Pancreas (tissue), 10 donors: ENCODE data around the gene EDRF1. TPM values are rescaled to one million over a fixed set of nuclear protein-coding genes. Genes with fewer than 3 reads are reported as not detected.
A peak's percentile ranks its signal among the peaks of the same experiment; 100 is the strongest.

Source experiments
- ATAC-seq, 4 donors: fragments of 200-7000 bp; cut with Tn5 transposase; one replicate each; pipeline versions ENCODE4 v1.8.0 to v1.9.1; 2020; ENCODE audit warnings: mild to moderate bottlenecking in 4 of 4, moderate library complexity in 4 of 4
- DNase-seq, 6 donors: peaks; one replicate each; pipeline ENCODE4 v3.0.0-alpha.2; 2020
- FAIRE-seq: peaks from 2 replicates; lab custom pipeline; 2012; peaks lifted over from hg19 to GRCh38; lab: Jason Lieb, UNC
- H3K27ac ChIP-seq, 4 donors: fragments of 200-600 bp; sonication (generic); 1 replicate in 3 of 4; 2 replicates in 1 of 4; pipeline versions ENCODE4 v1.5.0 to v1.8.0; 2020
- H3K27me3 ChIP-seq, 4 donors: fragments of 200-600 bp; one replicate each; pipeline ENCODE4 v1.8.0; 2021
- H3K36me3 ChIP-seq, 3 donors: fragments of 200-600 bp; sonication (generic) in 1 of 3; one replicate each; pipeline versions ENCODE4 v1.5.0 to v1.8.0; 2020 to 2021
- H3K4me1 ChIP-seq, 3 donors: fragments of 200-600 bp; one replicate each; pipeline ENCODE4 v1.8.0; 2021
- H3K4me3 ChIP-seq, 4 donors: fragments of 200-600 bp; sonication (generic) in 2 of 4; one replicate each; pipeline versions ENCODE4 v1.5.0 to v1.8.0; 2020 to 2021
- H3K9me3 ChIP-seq, 4 donors: fragments of 200-600 bp; one replicate each; pipeline ENCODE4 v1.8.0; 2021
- WGBS, 2 donors: extraction: QIAGEN DNeasy Blood & Tissue Kit; methylation state at CpG; one replicate each; pipeline ENCODE4 v1.1.7; 2013; 5-methylcytosine and 5-hydroxymethylcytosine counted together
- intact Hi-C, 3 donors: fragments of 100-400 bp; cut with DNase I; formaldehyde crosslinking; loops; one replicate each; pipeline versions ENCODE4 v1.11.1 to v1.14.2; 2022
- polyA plus RNA-seq, 2 donors: library from polyadenylated mRNA; stranded (reverse); fragments of 200-250 nt; gene quantifications; one replicate each; pipeline ENCODE4 v1.2.3, GENCODE V29; 2013
- total RNA-seq, 6 donors: library from RNA; stranded (reverse); fragmentation: NEBNext Ultra II Directional in 4 of 6; extraction: Animal tissue kit (Norgen Biotek cat#: 25700) in 4 of 6; gene quantifications; one replicate each; pipeline versions ENCODE4 v1.2.1 to v1.2.4, GENCODE V29; 2021 to 2023
- TF ChIP-seq, protein P1 (sequence below), 4 donors: fragments of 200-600 bp; sonication (generic) in 3 of 4; IDR thresholded peaks; one replicate each; pipeline versions ENCODE4 v1.5.0 to v1.8.0; 2021; ENCODE audit warnings: antibody characterized with exemption in 4 of 4
- donor health status: healthy with polysubstance abuse.
- donor health status: DM: no; HTN: no; CAD: no; lungs with moderate emphysema.
- donor health status: DM: no; HTN: no; CAD: no.
- donor health status: control.
- donor health status: control.
- donor health status: Bipolar disorder and iron deficiency.
- donor health status: DM: yes; HTN: yes; CAD: no.
- donor health status: DM: no; HTN: no; CAD: no.
- donor health status: DM: no; HTN: no; CAD: no.
- donor health status: DM: yes; HTN: yes; CAD: no.

EDRF1 gene
- total and polyA plus RNA-seq, 8 donors = 10.1 to 25.3 (median 17.7) TPM

DNA sequence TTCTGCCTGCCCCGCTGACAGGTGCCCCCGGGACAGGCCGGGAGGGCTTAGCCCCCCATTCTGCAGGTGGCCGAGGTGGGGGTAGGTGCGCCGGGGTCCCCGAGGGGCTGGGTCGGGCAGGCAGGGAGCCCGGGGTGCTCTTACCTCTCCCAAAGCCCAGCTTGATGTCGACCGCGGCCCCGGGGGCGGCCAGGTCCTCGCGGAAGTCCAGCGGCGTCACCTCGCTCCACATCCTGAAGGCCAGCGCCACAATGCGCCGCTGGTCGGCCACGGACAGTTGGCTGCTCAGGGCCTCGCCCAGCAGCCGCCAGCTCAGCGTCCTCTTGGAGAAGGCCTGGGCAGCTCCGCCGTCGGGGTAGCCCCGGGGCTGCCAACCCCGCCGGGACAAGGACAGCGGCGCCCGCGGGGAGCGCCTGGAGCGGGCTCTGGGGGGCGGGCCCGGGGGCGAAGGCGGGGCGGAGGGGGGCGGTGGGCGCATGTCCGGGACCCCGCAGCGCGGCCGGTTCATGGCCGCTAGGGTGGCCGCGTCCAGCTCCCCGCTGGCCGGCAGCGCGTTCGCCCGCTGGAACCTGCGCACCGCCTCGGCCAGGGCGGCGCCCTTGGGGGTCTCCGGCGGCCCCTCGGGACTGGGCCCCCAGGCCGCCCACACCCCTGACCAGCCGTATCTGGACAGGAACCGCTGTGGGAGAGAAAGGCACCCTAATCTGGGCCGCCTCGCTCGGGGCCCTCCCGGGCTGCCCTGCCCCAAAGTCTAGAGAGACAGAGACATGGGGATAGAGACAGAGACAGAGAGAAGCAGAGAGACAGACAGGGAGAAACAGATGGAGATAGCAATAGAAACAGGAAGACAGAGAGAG is 54.4 kb downstream of the EDRF1 start:
- H3K4me3 ChIP-seq = no peak overlapping the region
- FAIRE-seq = no peak
- H3K27ac ChIP-seq = no peak overlapping the region

DNA sequence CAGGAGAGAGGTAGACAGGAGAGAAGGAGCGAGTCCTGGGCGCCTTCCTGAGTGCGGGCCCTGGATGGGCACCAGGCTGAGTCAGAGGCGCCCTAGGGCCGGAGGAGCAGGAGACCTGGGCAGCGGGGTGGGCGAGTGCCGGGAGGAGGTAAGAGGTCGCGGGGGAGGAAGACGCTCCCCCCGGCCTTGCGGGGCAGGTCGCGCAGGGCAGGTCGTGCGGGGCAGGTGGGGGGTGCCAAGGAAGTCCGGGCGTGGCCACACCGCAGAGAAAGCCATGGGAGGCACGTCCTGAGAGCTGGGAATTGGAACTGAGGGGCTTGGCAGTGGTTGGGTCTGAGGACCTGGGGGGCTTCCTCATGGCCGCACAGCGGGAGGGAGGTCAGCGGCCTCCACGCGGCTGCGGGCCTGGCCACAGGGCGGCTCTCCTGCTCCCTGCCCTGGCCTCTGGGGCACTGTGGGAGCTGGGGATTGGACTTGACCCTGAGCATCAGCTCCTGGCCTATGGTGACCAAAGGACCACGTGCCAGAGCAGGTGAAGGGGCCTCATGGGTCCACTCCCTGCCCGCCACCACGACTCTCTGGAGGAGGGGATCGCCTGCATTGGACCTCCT is 55.2 kb downstream of the EDRF1 start:
- ATAC-seq = no peak
- no peak overlapping the region for H3K4me3 ChIP-seq
- TF ChIP-seq, protein P1, sequence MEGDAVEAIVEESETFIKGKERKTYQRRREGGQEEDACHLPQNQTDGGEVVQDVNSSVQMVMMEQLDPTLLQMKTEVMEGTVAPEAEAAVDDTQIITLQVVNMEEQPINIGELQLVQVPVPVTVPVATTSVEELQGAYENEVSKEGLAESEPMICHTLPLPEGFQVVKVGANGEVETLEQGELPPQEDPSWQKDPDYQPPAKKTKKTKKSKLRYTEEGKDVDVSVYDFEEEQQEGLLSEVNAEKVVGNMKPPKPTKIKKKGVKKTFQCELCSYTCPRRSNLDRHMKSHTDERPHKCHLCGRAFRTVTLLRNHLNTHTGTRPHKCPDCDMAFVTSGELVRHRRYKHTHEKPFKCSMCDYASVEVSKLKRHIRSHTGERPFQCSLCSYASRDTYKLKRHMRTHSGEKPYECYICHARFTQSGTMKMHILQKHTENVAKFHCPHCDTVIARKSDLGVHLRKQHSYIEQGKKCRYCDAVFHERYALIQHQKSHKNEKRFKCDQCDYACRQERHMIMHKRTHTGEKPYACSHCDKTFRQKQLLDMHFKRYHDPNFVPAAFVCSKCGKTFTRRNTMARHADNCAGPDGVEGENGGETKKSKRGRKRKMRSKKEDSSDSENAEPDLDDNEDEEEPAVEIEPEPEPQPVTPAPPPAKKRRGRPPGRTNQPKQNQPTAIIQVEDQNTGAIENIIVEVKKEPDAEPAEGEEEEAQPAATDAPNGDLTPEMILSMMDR (IDR thresholded peaks at IDR 0.05) = no peak

More for the DNA sequence above, 54.4 kb downstream of the EDRF1 start:
- Histone ChIP-seq H3K36me3 (no peaks in the 10 kb centered on the region), H3K9me3 (no peaks in the 10 kb centered on the region), H3K4me1 (no peaks in the 10 kb centered on the region), H3K27me3 (no peaks in the 10 kb centered on the region)
- 76 to 87% methylated on average over 73 to 75 of the region's 75 CpGs for WGBS, 2 donors
- TF ChIP-seq, protein P1 (IDR thresholded peaks at IDR 0.05) = no peak
- ATAC-seq (peak in 1 of 4 donors; percentile 44), DNase-seq (peak in 1 of 6 donors; percentile 60)
- intact Hi-C loops = no loop called here

DNA sequence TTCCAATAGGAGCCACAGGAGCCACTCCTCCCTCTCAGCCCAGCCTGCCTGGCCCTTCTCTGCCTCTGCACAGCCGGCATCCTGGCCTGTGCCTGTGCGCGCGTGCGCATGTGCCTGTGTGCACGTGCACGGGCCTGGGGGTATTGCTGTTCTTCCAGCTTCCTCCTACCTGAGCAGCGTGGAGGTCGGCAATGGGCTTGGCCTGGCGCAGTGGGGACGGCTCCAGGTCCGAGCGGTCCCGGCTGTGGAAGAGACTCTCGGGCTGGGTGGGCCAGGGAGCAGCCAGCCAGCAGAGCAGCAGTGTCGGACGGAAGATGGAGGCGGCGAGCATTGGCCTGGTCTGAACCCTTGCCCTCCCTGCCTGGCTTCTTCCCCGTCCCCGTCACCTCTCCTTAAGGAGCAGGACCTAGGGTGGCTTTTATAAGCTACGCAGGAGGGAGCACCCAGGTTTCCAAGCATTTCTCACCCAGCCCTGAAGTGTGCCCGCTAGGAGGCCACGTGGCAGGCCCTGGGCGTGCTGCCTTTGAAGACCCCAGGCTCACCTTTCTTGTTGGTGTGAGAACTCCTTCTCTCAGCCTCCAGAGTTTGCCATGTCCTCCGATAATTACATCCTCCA is 56.1 kb downstream of the EDRF1 start, which contains the start of gene MMP21:
MMP21 (minus strand) TSS at position 331 of the 616 bp plus-strand sequence; CDS start at position 331, 0 bp downstream.
- intact Hi-C loops = no loop called here
- peak in 1 of 6 donors; percentile 64 for DNase-seq
- H3K36me3 ChIP-seq = no peaks in the 10 kb centered on the region
- H3K4me3 ChIP-seq = no peak within 1 kb of the TSS
- 93 to 97% methylated on average over 24 to 26 of the region's 26 CpGs for WGBS, 2 donors
- no peak for FAIRE-seq
- no peaks in the 10 kb centered on the region for H3K27me3 ChIP-seq
- TF ChIP-seq, protein P1 (IDR thresholded peaks at IDR 0.05) = no peak
- no peak for ATAC-seq
- H3K9me3 ChIP-seq = no peaks in the 10 kb centered on the region
- H3K27ac ChIP-seq = no peak within 1 kb of the TSS
- no peaks in the 10 kb centered on the region for H3K4me1 ChIP-seq

More for the DNA sequence above, 55.2 kb downstream of the EDRF1 start:
- Histone ChIP-seq H3K36me3 (no peaks in the 10 kb centered on the region), H3K27ac (no peak overlapping the region), H3K9me3 (no peaks in the 10 kb centered on the region), H3K27me3 (no peaks in the 10 kb centered on the region), H3K4me1 (no peaks in the 10 kb centered on the region)
- DNase-seq (peak in 1 of 6 donors; percentile 59), FAIRE-seq (no peak)
- intact Hi-C loops = no loop called here
- 92% methylated on average over 30 to 32 of the region's 32 CpGs for WGBS, 2 donors

DNA sequence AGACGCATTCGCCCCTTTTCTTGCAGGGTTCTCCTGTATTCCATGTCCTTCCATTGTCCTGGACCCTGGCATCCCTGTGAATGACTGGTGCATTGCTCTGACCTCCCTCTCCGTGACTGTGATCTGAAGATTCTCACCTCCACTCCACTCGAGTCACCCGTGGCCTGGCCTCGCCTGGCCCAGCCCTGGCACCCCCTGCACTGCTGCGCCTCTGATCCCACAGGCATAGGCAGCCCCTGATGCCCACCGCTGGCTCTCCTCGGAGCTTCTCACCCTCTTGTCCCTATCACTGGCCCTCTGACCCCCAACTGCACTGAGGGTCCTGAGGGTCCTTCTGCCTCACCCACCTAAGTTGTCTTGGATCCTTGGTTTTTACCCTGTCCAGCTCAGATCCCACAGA is 58.3 kb downstream of the EDRF1 start:
- Histone ChIP-seq H3K9me3 (no peaks in the 10 kb centered on the region), H3K36me3 (no peaks in the 10 kb centered on the region), H3K27me3 (no peaks in the 10 kb centered on the region), H3K4me1 (no peaks in the 10 kb centered on the region), H3K27ac (no peak overlapping the region), H3K4me3 (no peak overlapping the region)
- 84 to 85% methylated on average over 9 of the region's 9 CpGs for WGBS, 2 donors
- FAIRE-seq (no peak), DNase-seq (no peak), ATAC-seq (no peak)
- intact Hi-C loops = no loop called here
- TF ChIP-seq, protein P1 (IDR thresholded peaks at IDR 0.05) = no peak
